ENCODE measurements around the gene GRAMD1B.

Gene GRAMD1B

GRCh38 chr11:123428116-123428715, 1.9 kb upstream of the GRAMD1B start:
- H3K27me3 ChIP-seq (ENCODE audit: insufficient read depth, poor library complexity, severe bottlenecking), result no peaks in the 10 kb centered on the region
- H3K4me3 ChIP-seq (replicated peaks; ENCODE audit: insufficient read depth, low read length), result no peak overlapping the region
- no peak for TF ChIP-seq SPI1 (IDR thresholded peaks at IDR 0.05; ENCODE audit: borderline replicate concordance, low read depth)
- DNase-seq (ENCODE audit: low read depth in 1 of 2, low spot score in 1 of 2), result no peak
- H3K27ac ChIP-seq (replicated peaks), result no peak overlapping the region

- Histone ChIP-seq H3K27ac (replicated peaks) (no peak overlapping the region), H3K4me3 (replicated peaks; ENCODE audit: insufficient read depth, low read length) (no peak overlapping the region), H3K27me3 (ENCODE audit: insufficient read depth, poor library complexity, severe bottlenecking) (no peaks in the 10 kb centered on the region)
- DNase-seq (ENCODE audit: low read depth in 1 of 2, low spot score in 1 of 2), result no peak
- TF ChIP-seq GABPA (IDR thresholded peaks at IDR 0.05; ENCODE audit: low read depth), result no peak
- no peak for TF ChIP-seq SPI1 (IDR thresholded peaks at IDR 0.05; ENCODE audit: borderline replicate concordance, low read depth)
- TF ChIP-seq POLR2AphosphoS5 (IDR thresholded peaks at IDR 0.05; ENCODE audit: low read depth), result no peak
- no peak for TF ChIP-seq REST (IDR thresholded peaks at IDR 0.05; ENCODE audit: insufficient replicate concordance, low read depth)
- no peak for TF ChIP-seq CTCF (IDR thresholded peaks at IDR 0.05; ENCODE audit: insufficient read depth, low read length)
Measured at GRCh38 chr11:123429336-123429735, 733 bp upstream of the GRAMD1B start.

GRCh38 chr11:123430721-123431497, 840 bp downstream of the GRAMD1B start:
- DNase-seq (ENCODE audit: low read depth in 1 of 2, low spot score in 1 of 2), result peak; percentile 89 to 90
- Histone ChIP-seq H3K27ac (replicated peaks) (peak overlapping the region; percentile 90), H3K27me3 (ENCODE audit: insufficient read depth, poor library complexity, severe bottlenecking) (no peaks in the 10 kb centered on the region), H3K4me3 (replicated peaks; ENCODE audit: insufficient read depth, low read length) (peak overlapping the region; percentile 66)
- TF ChIP-seq POLR2AphosphoS5 (IDR thresholded peaks at IDR 0.05; ENCODE audit: low read depth) (peak; percentile 75; the same call in 1 of the 2 replicates), REST (IDR thresholded peaks at IDR 0.05; ENCODE audit: insufficient replicate concordance, low read depth) (no peak), SPI1 (IDR thresholded peaks at IDR 0.05; ENCODE audit: borderline replicate concordance, low read depth) (peak; percentile 9; the same call in 1 of the 2 replicates), GABPA (IDR thresholded peaks at IDR 0.05; ENCODE audit: low read depth) (peak; percentile 63), CTCF (IDR thresholded peaks at IDR 0.05; ENCODE audit: insufficient read depth, low read length) (no peak)

GRCh38 chr11:123431619-123432018, 1.6 kb downstream of the GRAMD1B start:
- H3K4me3 ChIP-seq (replicated peaks; ENCODE audit: insufficient read depth, low read length), result peak overlapping the region; percentile 66
- H3K27me3 ChIP-seq (ENCODE audit: insufficient read depth, poor library complexity, severe bottlenecking), result no peaks in the 10 kb centered on the region
- H3K27ac ChIP-seq (replicated peaks), result peak overlapping the region; percentile 90
- TF ChIP-seq GABPA (IDR thresholded peaks at IDR 0.05; ENCODE audit: low read depth), result no peak
- TF ChIP-seq REST (IDR thresholded peaks at IDR 0.05; ENCODE audit: insufficient replicate concordance, low read depth), result no peak
- no peak for TF ChIP-seq SPI1 (IDR thresholded peaks at IDR 0.05; ENCODE audit: borderline replicate concordance, low read depth)
- no peak for TF ChIP-seq POLR2AphosphoS5 (IDR thresholded peaks at IDR 0.05; ENCODE audit: low read depth)
- TF ChIP-seq CTCF (IDR thresholded peaks at IDR 0.05; ENCODE audit: insufficient read depth, low read length), result no peak
- DNase-seq (ENCODE audit: low read depth in 1 of 2, low spot score in 1 of 2), result peak in 1 of 2 experiments; percentile 26
